ENCODE data around the gene RTKN.

The RTKN gene

GRCh38 chr2:74439803-74440377 lies 1.8 kb downstream of the RTKN start:
- DNase-seq (ENCODE audit: low read depth) = no peak
- H3K4me3 ChIP-seq (ENCODE audit: low read length) = peak overlapping the region; percentile 65
- no peak for TF ChIP-seq CTCF (conservative IDR thresholded peaks at IDR 0.05; ENCODE audit: low read depth, low read length)

DNA sequence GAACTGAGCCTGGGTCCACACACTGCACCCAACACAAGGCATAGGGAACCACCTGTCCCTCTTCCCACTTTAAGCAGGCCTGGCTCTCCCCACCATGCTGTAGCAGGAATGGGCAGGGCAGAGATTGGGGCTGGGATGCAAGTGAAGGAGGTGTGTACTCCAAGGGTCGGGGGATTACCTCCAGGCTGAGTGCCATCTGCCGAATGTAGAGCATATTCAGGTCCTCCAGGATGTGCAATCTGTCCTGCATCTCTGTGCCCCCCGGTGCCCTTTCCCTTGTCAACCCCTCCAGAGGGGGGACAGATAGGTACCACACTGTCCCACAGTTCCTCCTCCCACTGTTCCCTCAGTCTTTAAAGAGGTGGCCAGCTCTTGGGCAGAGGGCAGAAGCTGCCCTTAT lies 2.4 kb downstream of the RTKN start:
- TF ChIP-seq CTCF (conservative IDR thresholded peaks at IDR 0.05; ENCODE audit: low read depth, low read length) = no peak

GRCh38 chr2:74438248-74438647 lies 3.5 kb downstream of the RTKN start:
- no peak for TF ChIP-seq CTCF (conservative IDR thresholded peaks at IDR 0.05; ENCODE audit: low read depth, low read length)
- no peak overlapping the region for H3K4me3 ChIP-seq (ENCODE audit: low read length)
- no peak for DNase-seq (ENCODE audit: low read depth)

More for the DNA sequence above, 2.4 kb downstream of the RTKN start:
- no peak for DNase-seq (ENCODE audit: low read depth)
- H3K4me3 ChIP-seq (ENCODE audit: low read length) = peak overlapping the region; percentile 65

DNA sequence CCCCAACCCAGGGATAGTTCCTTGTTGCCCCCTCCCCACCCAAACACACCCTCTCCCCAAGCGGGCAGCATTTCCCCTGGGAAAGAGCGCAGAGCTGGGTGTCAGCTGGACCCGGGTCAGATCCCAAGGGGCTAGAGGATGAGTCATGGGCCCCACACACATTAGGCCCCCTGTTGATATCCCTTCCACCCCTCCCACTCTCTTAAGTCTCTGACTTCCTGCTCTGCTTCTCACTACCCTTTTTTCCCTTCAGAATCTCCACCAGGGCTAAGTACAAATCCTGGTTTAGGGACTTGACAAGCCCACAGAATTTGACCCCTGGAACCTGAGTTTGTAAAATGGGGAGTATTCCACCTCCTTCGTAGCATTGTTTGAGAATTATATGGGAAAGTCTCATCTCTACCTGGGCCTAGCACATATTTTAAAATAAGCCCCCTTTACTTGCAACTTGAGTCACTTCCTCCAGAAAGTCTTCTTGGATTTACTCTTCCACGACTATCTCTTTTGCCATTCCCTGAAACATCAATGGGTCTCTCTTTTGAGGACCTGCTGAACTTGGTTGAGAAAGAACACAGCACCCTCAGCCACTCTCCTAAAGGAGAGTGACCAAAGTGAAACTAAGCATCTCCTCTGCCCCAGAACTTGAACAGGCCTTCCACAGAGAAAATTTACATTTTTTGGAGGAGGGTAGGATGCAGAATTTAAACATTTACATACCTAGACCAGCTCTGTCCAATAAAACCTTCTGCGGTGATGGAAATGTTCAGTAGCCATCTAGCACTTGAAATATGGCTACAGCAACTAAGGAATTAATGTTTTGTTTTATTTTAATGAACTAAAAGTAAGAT lies 4.7 kb downstream of the RTKN start:
- no peak for TF ChIP-seq CTCF (conservative IDR thresholded peaks at IDR 0.05; ENCODE audit: low read depth, low read length)
- no peak overlapping the region for H3K4me3 ChIP-seq (ENCODE audit: low read length)
- no peak for DNase-seq (ENCODE audit: low read depth)

- no peak for TF ChIP-seq CTCF (conservative IDR thresholded peaks at IDR 0.05; ENCODE audit: low read depth, low read length)
- no peak for DNase-seq (ENCODE audit: low read depth)
These were observed 5.5 kb downstream of the RTKN start for GRCh38 chr2:74436111-74436805.

DNA sequence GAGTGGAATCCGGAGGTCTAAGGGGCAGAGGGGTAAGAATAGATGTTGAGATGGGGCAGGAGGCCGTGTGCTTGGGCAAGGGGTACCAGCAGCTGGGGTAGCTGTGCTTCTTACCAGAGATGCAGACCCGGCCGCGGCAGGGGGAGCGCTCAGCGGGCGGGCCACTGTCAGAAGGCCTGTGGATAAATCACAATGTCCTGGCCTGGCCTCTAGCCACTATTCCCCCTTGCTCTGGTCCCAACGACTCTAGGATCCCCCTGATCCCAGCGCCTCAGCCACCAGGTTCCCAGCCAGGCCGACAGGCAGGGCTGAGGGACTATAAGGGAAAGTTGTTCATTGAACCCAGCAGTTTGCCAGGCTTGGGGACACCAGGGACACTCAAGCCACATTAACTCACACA lies 11.2 kb downstream of the RTKN start:
- TF ChIP-seq CTCF (conservative IDR thresholded peaks at IDR 0.05; ENCODE audit: low read depth, low read length) = no peak
- no peak for DNase-seq (ENCODE audit: low read depth)
- H3K4me3 ChIP-seq (ENCODE audit: low read length) = no peak overlapping the region

More at GRCh38 chr2:74436111-74436805, 5.5 kb downstream of the RTKN start:
- no peak overlapping the region for H3K4me3 ChIP-seq (ENCODE audit: low read length)
